ENCODE results near the gene CHST4. TPM values are rescaled to one million over a fixed set of nuclear protein-coding genes. Genes with fewer than 3 reads are reported as not detected.

CHST4 gene
- total RNA-seq, 2 experiments from 2014 or later = 0.29 to 4.5 TPM

- no peaks in the 10 kb centered on the region for H4K20me1 ChIP-seq (ENCODE audit: insufficient read depth, low read length)
- no peak overlapping the region for H3K4me3 ChIP-seq (ENCODE audit: low read depth, low read length, poor library complexity, severe bottlenecking)
- H3K79me2 ChIP-seq (ENCODE audit: insufficient read depth, low read depth, low read length) = no peaks in the 10 kb centered on the region
- no TSS peak for BruUV-seq (replicated peaks)
- H3K27ac ChIP-seq (ENCODE audit: low read depth, low read length, poor library complexity, severe bottlenecking) = no peak overlapping the region
- H2AFZ ChIP-seq (ENCODE audit: low read length) = no peak overlapping the region
- no peaks in the 10 kb centered on the region for H3K9me3 ChIP-seq (ENCODE audit: low read length)
- CTCF ChIA-PET (ENCODE audit: unreplicated experiment) = no interaction called here
- POLR2A ChIA-PET = no interaction called here
- no peaks in the 10 kb centered on the region for H3K4me1 ChIP-seq (ENCODE audit: insufficient read depth, low read length, poor library complexity, severe bottlenecking)
- H3K4me2 ChIP-seq (ENCODE audit: low read length) = no peak overlapping the region
- H3K9me2 ChIP-seq (ENCODE audit: insufficient read depth, low read length) = no peaks in the 10 kb centered on the region
- H3K36me3 ChIP-seq (ENCODE audit: insufficient read depth, low read length) = no peaks in the 10 kb centered on the region
- intact Hi-C loops (cut with micrococcal nuclease; ENCODE audit: unreplicated experiment) = no loop called here
- TF ChIP-seq EZH2phosphoT487 (IDR thresholded peaks at IDR 0.05; ENCODE audit: borderline replicate concordance, low read depth, low read length) (no peak), CTCF (conservative IDR thresholded peaks at IDR 0.05; ENCODE audit: low read length) (no peak)
- no peak for DNase-seq (ENCODE audit: low spot score)
These were observed 21.3 kb upstream of the CHST4 start for GRCh38 chr16:71504901-71505300.

GRCh38 chr16:71507061-71507460, 19.2 kb upstream of the CHST4 start:
- no TSS peak for BruUV-seq (replicated peaks)
- H3K36me3 ChIP-seq (ENCODE audit: insufficient read depth, low read length) = no peaks in the 10 kb centered on the region
- H4K20me1 ChIP-seq (ENCODE audit: insufficient read depth, low read length) = no peaks in the 10 kb centered on the region
- no peak overlapping the region for H3K4me2 ChIP-seq (ENCODE audit: low read length)
- CTCF ChIA-PET (ENCODE audit: unreplicated experiment) = no interaction called here
- no peak for DNase-seq (ENCODE audit: low spot score)
- H3K79me2 ChIP-seq (ENCODE audit: insufficient read depth, low read depth, low read length) = no peaks in the 10 kb centered on the region
- H3K9me2 ChIP-seq (ENCODE audit: insufficient read depth, low read length) = no peaks in the 10 kb centered on the region
- H2AFZ ChIP-seq (ENCODE audit: low read length) = no peak overlapping the region
- no peaks in the 10 kb centered on the region for H3K9me3 ChIP-seq (ENCODE audit: low read length)
- no peaks in the 10 kb centered on the region for H3K4me1 ChIP-seq (ENCODE audit: insufficient read depth, low read length, poor library complexity, severe bottlenecking)
- H3K4me3 ChIP-seq (ENCODE audit: low read depth, low read length, poor library complexity, severe bottlenecking) = no peak overlapping the region
- TF ChIP-seq CTCF (conservative IDR thresholded peaks at IDR 0.05; ENCODE audit: low read length) = no peak
- POLR2A ChIA-PET = no interaction called here
- no peak overlapping the region for H3K27ac ChIP-seq (ENCODE audit: low read depth, low read length, poor library complexity, severe bottlenecking)
- intact Hi-C loops (cut with micrococcal nuclease; ENCODE audit: unreplicated experiment) = no loop called here

- no peaks in the 10 kb centered on the region for H3K36me3 ChIP-seq (ENCODE audit: insufficient read depth, low read length)
- H3K4me3 ChIP-seq (ENCODE audit: low read depth, low read length, poor library complexity, severe bottlenecking) = no peak overlapping the region
- no peaks in the 10 kb centered on the region for H4K20me1 ChIP-seq (ENCODE audit: insufficient read depth, low read length)
- no peak overlapping the region for H3K4me2 ChIP-seq (ENCODE audit: low read length)
- no peak for DNase-seq (ENCODE audit: low spot score)
- H3K4me1 ChIP-seq (ENCODE audit: insufficient read depth, low read length, poor library complexity, severe bottlenecking) = no peaks in the 10 kb centered on the region
- no peaks in the 10 kb centered on the region for H3K9me3 ChIP-seq (ENCODE audit: low read length)
- POLR2A ChIA-PET = no interaction called here
- H3K9me2 ChIP-seq (ENCODE audit: insufficient read depth, low read length) = no peaks in the 10 kb centered on the region
- no peak for TF ChIP-seq CTCF (conservative IDR thresholded peaks at IDR 0.05; ENCODE audit: low read length)
- no peak for TF ChIP-seq EZH2phosphoT487 (IDR thresholded peaks at IDR 0.05; ENCODE audit: borderline replicate concordance, low read depth, low read length)
- H2AFZ ChIP-seq (ENCODE audit: low read length) = no peak overlapping the region
- intact Hi-C loops (cut with micrococcal nuclease; ENCODE audit: unreplicated experiment) = no loop called here
- H3K79me2 ChIP-seq (ENCODE audit: insufficient read depth, low read depth, low read length) = no peaks in the 10 kb centered on the region
- H3K27ac ChIP-seq (ENCODE audit: low read depth, low read length, poor library complexity, severe bottlenecking) = no peak overlapping the region
- CTCF ChIA-PET (ENCODE audit: unreplicated experiment) = no interaction called here
- no TSS peak for BruUV-seq (replicated peaks)
These were observed 12.9 kb upstream of the CHST4 start for GRCh38 chr16:71513302-71513701.

Data from OCI-LY7 (cell line).